Measurements from ENCODE around the gene KCNT2.
A peak's percentile ranks its signal among the peaks of the same experiment; 100 is the strongest.

Gene KCNT2

DNA sequence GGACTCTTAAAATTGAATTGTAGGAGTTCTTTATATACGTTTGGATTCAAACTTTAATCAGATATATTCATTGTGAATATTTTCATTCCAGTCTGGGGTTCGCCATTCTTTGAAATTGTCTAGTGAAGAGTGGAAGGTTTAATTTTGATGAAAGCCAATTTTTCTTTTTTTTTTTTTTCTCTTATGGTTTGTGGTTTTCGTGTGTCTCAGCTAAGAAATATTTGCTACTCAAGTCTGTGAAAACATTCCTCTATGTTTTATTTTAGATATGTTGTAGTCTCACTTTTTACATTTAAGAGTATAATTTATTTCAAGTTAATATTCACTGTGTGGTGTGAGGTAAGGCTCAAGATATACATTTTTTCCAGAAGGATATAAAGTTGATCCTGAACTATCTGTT, 220.5 kb downstream of the KCNT2 start:
- peak; percentile 59 for DNase-seq

DNA sequence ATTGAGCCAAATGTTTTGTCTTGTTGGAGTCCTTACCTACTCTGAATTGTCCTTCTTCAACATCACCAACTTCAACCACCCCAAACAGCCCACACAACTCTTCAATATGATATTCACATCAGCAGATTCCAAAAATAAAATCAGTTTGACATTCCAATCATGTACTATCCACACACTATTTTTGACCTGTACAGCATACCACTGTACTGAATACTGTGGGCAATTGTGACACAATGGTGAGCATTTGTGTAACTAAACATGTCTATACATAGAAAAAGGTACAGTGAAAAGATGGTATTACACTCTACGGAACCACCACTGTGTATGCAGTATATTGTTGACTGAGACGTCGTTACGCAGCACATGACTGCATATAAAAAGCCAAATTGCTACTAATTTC, 223.1 kb downstream of the KCNT2 start:
- no peak for DNase-seq

DNA sequence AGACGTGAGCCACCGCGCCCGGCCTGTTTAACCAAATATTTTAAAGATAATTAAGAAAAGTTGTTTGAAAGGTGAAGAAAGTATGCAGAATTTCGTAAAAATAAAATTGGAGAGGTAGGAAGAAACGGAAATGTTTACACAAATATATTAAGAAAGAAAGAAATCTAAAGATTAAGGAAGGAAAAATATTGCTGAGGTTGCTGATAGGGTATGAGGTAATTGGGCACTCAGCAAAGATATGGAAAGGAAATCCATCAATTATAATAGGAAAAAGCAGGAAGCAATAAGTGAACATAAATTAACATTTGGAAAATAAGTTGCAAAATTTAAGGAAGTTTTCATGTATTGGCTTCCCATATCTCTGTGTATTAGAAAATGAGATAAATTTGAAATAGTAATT, 225.9 kb downstream of the KCNT2 start:
- DNase-seq: no peak

DNA sequence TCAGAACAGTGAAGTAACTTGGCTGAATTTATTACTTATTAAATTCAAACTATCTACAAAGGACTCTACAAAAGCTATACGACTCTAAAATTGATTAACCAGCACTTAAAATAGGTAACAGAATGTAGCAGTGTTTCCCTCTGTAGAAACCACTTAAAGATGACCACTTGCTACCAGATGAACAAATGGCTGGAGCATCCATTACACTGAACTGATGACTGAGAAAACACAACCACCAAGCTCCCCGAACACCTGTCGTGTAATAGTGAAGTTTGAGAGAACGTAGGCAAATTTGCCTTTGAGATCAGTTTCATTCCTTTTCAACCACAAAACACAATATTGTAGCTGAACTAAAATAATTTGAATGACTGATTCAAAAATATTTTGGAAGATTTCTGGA, 226.7 kb downstream of the KCNT2 start:
- no peak for DNase-seq

DNA sequence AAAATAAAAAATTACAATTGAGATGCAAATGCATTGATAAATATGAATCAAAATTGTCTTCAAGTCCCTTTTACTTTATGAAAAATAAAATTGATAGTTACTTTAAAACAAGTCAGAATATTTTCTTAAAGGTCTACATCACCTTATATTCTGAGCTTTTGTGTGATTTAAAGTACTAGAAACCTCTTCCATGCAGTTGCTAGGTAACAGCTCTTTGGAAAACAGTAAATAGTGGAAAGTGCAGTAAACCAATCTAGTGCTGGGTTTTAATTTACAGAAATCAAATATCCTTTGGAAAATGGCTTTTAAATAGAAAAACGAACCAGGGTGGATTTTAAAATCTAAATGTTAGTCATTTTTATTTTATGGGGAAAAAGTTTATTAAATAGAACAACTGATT, 227.9 kb downstream of the KCNT2 start:
- no peak for DNase-seq

DNA sequence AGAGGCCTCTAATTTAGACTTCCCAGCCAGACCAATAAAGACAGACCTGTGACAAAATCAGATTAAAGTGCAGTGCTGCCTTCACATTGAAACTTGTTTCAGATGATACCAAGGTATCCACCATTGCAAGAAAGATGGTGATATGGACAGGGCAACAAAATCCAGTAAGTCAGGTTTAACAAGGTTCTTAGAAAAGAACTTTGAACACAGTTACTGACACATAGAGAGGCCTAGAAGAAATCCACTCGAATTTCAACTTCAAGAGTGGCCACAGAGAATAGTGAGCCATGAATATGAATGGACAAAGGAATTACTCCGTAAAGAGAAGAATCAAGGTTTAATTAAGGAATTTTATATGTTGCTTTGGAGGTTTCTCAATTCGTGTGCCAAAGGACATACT, 230.4 kb downstream of the KCNT2 start:
- DNase-seq: no peak

DNA sequence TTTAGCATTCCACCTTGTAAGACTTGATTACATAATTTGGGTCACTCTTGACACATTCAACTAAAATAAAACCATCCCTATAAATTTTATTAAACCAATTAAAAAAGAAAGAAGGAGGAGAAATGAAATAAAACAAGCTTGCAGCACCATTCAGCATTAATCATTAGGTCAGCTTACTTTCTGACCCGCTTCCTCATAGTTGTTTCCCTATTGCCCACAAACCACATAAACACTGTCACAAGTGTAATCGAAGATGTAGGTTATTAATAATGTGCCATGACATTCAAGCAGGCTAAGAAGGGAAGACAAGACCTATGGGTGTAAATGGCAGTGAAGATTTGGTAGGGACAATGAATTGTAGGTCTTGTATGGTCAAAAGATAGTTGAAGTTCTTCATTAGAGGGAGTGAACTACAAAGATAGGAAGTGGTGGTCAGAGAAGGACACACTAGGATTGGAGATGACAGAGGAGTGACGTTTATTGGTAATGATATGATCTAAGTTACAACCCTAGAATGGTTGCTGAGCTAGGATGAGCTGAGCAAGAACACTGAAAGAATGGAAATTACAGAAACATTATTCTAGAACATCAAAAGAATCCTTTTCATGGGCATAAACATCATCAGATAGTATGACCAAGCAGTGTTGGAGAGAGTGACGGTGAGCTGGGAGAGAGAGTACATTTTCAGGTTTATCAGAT, 231.5 kb downstream of the KCNT2 start:
- no peak for DNase-seq

DNA sequence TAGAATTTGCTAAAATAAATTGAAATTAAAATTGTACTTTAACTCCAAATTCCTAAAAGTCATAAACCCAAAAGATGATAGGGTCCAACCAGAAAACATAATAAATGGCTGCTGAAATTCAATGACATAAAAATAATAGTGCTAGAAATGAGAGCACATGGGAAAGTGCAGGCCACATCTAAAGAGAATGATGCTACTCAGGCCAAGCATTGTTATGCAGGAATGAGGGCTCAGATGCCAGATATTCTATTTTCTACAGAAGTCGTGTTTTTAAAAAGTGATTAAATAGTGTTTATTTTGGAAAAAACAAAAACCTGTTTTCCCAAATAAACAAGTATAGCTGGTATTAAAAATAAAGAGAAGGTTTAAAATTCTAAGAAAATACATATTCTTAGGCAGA, 234.4 kb downstream of the KCNT2 start:
- no peak for DNase-seq

DNA sequence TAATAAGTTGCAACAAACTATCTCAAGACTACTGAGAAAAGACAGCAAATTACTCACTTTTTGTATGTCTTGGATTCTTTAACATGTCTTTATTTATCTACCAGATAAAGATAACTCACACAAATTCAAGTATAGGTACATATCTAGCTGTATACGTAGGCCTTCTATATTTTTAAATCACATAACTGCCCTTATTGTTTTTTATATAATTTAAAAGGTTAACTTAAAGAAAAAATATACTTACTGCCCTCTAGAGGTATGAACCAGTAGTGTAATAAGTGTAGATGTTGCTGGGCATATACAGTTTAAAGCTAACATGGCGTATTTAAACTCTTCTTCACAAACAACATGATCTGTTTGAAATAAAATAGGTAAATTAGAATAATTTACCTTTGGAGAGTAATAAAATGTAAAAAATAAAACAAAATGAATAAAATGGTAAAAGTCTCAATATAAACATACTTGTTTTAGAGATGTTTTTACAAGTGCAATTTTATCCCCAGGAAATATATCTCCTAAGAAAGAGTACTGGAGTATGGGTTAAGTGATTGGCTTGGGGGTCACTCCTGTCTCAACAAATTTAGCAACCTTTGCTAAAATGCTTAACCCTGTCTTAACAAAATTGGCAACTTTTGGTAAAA, 235.2 kb downstream of the KCNT2 start:
- peak; percentile 44 for DNase-seq

DNA sequence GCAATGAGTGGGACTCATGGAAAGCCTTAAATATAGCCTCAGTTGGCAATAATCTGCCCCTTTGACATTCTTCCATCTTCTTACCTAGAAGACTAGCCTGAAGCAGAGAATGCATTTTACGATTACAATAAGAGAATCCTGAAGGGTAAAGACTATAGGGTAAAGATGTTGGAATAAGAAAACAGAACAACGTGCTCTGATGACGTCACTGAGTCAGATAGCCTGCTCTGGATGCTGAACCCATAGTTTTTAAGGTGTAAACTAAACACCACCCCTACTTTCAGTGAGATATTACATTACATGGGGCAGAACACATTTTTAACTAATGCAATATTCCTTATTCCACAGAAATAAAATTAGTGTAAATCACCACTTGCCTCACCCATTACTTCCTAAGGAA, 240.4 kb downstream of the KCNT2 start:
- no peak for DNase-seq

DNA sequence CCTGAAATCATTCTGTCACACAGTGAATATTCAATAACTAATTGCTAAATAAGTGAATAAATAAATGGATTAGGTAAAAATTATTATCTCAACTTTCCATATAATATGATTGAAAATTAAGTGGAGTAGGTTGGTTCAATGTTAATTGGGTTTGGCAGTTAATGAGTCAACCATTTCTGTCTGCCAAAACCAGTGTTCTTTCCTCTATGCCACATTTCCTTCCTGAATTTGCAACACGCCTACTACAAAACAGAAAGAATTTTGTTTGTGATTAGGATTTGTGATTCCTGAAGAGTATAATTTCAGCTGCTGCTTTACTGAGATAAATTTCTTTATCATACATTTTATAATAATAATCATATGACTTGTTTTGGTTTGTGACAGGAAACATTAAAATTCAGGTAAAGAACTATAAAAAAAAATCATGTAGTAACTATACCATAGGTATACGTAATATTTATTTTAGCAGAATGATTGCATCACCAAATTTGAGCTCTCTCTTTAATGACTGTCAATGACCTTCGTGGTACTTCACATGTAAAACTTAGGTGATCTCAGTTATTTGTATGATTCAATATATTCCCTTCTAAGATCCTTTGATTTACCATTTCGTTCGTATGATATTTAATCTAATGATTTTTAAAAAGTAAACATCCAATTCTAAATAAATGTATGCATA, 241.3 kb downstream of the KCNT2 start:
- no peak for DNase-seq

DNA sequence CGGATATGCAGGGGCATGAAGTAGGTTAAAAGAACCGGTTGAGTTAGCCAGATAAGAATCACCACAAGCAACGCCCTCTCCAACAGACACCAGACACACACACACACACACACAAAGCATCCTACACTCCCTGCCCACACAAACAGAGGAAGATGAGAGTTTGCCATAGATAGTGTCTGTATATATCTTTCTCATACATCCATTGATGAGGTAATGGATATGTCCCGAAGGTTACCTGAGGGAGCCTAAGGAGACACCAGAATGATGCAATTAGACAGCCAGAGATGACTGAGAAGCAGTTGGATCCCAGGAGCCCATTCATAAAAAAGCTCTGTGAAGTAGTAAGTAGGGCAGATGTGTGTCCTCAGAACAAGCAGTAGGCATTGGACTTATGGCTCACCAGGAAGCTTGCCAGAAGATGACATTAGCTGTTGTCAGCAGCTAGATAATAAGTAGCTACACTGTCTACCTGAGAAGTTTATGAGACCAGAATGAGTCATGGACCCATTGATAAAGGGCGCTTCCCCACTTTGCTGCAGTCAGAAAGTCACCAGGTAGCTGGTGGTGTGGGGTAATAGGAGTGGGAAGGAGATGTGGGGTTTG, 247.0 kb downstream of the KCNT2 start:
- DNase-seq: peak; percentile 2

DNA sequence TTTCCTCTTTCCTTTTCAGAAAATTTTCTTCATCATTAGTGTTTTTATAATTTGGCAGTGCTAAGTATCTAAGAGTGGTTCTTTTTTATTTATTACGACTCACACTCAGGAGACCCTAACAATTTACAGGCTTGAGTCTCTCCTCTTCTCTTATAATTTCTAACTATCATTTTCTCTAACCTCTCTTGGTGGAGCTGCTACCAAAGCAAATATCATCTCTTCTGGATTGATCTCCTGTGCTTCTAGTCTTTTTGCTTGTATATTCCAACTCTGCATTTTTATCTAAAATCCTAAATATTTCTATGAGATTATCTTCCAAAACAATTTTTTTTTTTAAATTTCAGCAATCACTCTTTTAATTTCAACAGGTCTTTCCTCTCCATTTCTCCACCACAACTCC, 250.3 kb downstream of the KCNT2 start:
- DNase-seq: no peak

DNA sequence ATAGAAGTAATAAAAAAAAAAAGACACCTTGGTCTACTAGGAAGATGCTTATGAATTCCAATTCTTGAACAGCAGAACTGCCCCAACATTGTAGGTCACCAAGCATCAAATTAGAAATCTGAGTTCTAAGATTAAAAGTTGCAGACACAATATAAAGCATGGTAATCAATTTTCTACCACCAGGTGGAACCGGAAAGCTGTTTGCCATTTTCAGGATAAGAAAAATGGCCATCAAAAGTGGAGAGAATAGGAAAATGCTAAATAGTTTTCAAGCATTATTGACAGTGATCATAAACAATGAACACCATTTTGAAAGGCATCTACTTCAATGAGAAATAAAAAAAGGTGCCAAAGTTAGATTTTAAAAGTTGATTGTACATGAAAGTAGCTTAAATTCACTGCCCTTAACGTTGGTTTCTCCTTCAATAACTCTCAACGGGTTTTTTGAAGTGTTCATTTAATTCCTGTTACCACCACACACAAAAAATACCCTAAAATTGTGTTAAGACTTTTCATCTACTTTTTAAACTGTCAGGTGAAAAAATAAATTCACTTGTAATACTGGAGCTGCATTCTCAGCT, 252.9 kb downstream of the KCNT2 start:
- peak; percentile 33 for DNase-seq

DNA sequence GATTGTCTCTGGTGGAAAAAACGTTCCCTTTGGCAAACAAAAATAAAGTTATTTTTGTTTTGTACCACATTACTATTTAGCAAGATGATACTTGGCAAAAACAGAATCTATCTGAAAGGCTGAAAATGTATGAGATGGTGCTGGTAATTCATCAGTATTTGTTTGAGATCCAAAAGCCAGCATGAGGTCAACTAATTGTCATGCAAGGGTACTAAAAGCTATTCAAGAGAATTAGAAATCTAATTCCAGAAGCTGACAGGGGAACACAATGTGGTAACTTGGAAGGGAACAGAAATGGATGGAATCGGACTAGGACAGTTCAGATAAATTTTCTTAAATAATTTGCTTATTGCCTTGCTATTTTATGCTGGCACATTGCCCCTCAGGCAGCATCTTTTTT, 263.8 kb downstream of the KCNT2 start:
- no peak for DNase-seq

DNA sequence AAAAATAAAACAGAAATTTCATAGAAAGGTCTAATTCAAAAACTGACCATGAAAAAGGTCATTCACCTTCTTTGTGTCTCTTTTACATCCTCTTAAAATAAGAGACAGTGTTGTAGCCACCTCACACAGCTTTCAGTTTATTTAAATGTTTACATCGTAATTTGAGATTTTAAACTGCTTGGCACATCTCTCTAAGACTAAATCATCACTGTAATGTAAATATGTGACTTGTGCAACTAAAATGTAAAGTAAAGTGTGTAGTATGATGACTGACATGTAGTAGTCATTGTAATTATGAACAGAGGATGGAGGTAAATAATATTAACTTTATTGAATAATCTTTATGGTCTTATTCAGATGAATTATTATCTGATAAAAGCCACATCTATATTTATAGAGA, 283.9 kb downstream of the KCNT2 start:
- DNase-seq: peak; percentile 10

DNA sequence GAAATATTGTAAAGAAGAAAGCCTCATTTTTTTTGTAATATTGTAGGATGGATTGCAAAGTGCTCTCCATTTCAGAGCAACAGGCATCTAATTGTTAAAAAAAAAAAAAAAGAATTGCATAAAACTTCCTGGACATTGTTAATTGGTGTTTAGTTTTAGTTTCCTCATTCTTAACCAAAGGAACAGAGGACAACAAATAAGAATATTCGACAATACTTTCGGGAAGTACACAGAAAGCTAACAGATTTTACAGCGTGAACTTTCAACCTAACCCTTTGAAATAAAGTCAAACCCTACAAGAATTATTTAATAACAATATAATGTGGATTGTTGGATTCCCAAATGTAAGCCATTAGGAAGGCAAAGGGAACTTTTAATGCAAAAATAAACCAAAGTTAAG, 284.4 kb downstream of the KCNT2 start:
- no peak for DNase-seq

DNA sequence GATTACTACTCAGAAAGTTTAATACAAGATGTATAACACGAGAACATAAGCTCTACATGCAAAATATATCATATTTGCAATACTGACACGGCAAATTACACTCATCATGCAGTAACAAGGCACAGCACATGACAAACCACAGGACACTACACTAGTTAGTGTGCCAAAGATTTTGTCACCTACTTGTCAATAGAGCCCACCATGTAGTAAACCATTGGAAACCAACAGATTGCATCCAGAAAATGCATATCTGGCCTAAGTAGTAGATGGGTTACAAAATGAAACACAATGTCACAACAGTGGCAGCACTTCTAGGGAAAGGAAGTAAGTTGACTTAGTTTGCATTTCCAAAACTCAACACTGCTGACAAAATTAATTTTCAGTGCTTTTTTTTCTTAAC, 288.9 kb downstream of the KCNT2 start:
- no peak for DNase-seq

DNA sequence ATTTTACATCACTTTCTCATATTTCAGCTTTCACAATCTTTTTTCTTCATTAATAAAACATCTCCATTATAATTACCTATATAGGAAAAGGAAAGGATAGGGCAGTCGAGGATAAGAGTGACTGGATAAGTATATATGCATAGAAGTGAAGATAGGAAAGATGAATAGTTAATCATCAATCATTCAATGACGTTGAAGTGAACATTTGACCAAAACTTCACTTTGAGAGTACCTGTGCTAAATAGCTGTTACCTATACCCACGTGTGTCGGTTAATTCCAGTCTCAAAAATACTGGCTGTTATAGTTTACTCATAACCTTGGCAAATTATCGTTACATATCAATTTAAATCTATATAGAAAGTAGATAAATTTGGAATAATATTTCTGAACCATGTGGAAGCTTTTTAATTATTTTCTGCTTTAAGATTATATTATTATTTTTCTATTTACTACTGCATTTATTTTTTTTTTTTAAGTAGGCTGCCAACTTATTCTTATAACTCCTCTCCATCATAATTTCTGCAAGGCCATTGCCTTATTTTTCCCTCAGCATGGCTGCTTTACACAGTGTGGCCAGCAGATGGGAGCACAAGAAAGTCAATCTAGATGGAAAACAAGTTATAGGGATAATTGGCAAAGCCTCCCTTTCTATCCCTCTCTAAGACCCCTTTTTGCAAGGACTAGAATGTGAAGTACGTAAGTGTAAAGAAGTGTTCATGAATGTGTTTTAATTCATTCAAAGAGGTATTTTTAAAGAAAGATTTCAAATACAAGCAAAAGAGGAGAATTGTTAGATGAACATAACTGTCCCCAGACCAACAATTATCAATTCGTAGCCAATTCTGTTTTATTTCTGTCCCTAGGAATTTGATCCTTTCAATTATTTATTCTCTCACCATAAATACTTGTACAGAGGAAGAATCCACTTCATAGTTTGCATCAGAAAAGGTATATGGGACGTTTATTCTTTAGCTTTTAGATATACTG, 290.4 kb downstream of the KCNT2 start:
- peak; percentile 49 for DNase-seq

DNA sequence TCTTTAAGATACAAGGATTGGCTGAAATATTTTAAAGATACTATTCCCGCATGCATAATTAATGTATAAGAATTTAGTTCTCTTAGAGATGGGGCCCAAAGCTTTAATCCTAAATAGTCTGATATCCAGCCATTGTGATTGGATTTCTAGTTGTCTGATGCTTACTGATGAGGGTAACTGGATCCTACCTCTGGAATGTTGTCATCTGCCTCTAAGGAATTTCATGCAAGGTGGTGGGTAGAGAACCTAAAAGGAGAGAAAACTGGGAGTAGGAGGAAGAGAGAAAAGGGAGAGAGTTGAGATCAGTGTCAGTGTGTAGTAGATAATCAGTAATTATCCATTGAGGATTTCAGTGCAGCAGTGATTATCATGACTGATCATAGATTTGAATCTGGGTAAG, 295.5 kb downstream of the KCNT2 start:
- no peak for DNase-seq

DNA sequence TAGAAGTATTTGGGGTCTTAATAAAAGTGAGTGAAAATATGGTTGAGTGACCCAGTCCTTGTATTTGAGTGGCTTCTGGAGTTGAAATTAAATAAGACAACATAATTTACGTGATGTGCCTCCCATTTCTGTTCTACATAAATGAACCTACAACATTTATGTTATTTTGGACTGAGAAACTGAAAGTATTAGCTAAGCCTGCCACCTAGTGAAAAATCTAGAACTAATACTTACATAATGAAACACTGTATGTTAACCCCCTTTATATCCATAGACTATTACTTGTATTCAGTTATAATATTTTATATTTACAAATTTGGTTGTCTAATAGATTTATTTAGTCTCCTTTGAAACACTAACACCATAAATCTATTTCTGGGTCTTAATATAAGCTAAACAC, 298.9 kb downstream of the KCNT2 start:
- peak; percentile 64 for DNase-seq

DNA sequence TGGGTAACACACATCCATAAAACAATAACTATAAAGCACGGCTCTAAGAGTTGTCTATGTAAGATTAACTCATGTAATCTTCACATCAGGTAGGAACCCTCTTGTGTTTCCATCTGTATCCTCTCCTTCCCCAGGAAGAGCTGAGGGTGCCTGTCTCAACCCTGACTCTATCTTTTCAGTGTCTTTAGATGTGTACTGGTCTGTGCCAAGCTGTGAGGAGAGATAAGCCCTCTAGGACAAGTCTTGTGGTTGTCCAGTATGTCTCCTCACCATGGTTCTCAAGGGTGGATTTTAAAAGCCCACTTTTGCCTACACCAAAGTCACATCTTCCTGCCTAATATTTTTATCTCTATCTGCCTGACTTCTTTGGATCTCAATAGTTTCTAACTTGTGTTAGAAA, 300.1 kb downstream of the KCNT2 start:
- no peak for DNase-seq

Data from fibroblast of skin of scalp (primary cell).